ENCODE measurements around the gene NDUFS2.

GRCh38 chr1:161175771-161176453 is 26.3 kb upstream of the NDUFS2 start:
- TF ChIP-seq, protein P1, sequence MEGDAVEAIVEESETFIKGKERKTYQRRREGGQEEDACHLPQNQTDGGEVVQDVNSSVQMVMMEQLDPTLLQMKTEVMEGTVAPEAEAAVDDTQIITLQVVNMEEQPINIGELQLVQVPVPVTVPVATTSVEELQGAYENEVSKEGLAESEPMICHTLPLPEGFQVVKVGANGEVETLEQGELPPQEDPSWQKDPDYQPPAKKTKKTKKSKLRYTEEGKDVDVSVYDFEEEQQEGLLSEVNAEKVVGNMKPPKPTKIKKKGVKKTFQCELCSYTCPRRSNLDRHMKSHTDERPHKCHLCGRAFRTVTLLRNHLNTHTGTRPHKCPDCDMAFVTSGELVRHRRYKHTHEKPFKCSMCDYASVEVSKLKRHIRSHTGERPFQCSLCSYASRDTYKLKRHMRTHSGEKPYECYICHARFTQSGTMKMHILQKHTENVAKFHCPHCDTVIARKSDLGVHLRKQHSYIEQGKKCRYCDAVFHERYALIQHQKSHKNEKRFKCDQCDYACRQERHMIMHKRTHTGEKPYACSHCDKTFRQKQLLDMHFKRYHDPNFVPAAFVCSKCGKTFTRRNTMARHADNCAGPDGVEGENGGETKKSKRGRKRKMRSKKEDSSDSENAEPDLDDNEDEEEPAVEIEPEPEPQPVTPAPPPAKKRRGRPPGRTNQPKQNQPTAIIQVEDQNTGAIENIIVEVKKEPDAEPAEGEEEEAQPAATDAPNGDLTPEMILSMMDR (IDR thresholded peaks at IDR 0.05), result no peak
- no peak for TF ChIP-seq POLR2AphosphoS5 (IDR thresholded peaks at IDR 0.05)
